Measurements from ENCODE around the gene SAMD4A. TPM values are rescaled to one million over a fixed set of nuclear protein-coding genes. Genes with fewer than 3 reads are reported as not detected.

SAMD4A gene
- total and polyA plus RNA-seq, 2 of the 4 experiments (the other 2 are of a cell fraction), result 22.9 to 38.2 TPM

- Histone ChIP-seq H3K4me2 (ENCODE audit: low read depth, low read length) (no peak overlapping the region), H3K18ac (ENCODE audit: low read depth, low read length) (no peak overlapping the region), H3K9me1 (ENCODE audit: insufficient read depth, low read length) (peaks cover 41% of the 10 kb centered on the region; the same call in 1 of the 2 replicates), H3K79me1 (ENCODE audit: low read depth in 1 of 2, low read length in 2 of 2) (peaks cover 78 to 95% of the 10 kb centered on the region in 2 experiments), H2AFZ (replicated peaks; ENCODE audit: low read length, poor library complexity) (no peak overlapping the region), H2BK20ac (ENCODE audit: low read depth, low read length) (no peak overlapping the region), H3K4ac (ENCODE audit: low read depth, low read length) (no peak overlapping the region), H2BK5ac (ENCODE audit: low read depth, low read length, poor library complexity, severe bottlenecking) (no peak overlapping the region), H2AK5ac (ENCODE audit: low read depth, low read length) (no peak overlapping the region), H4K91ac (ENCODE audit: insufficient read depth, low read depth, low read length) (no peak overlapping the region), H3K23ac (ENCODE audit: low read depth, low read length) (no peak overlapping the region), H3K4me1 (ENCODE audit: control insufficient read depth, insufficient read depth, low read length) (peaks cover 14% of the 10 kb centered on the region), H3K27ac (ENCODE audit: insufficient read depth, low read length) (no peak overlapping the region), H2BK15ac (ENCODE audit: low read depth, low read length) (no peak overlapping the region), H3K9ac (ENCODE audit: low read depth, low read length) (no peak overlapping the region), H3K36me3 (ENCODE audit: control insufficient read depth, insufficient read depth, low read length) (peaks cover 18% of the 10 kb centered on the region), H2AK9ac (replicated peaks; ENCODE audit: low read depth, low read length, poor library complexity) (no peak overlapping the region), H3K27me3 (ENCODE audit: control insufficient read depth, insufficient read depth, low read length) (no peaks in the 10 kb centered on the region), H4K5ac (ENCODE audit: low read depth, low read length) (no peak overlapping the region), H3K14ac (replicated peaks; ENCODE audit: low read depth, low read length) (no peak overlapping the region), H4K20me1 (ENCODE audit: insufficient read depth, low read length) (peaks cover 64% of the 10 kb centered on the region), H4K8ac (ENCODE audit: low read depth in 2 of 2, low read length in 2 of 2) (no peak overlapping the region), H3K9me3 (ENCODE audit: control insufficient read depth, insufficient read depth, low read length) (no peaks in the 10 kb centered on the region), H3K4me3 (ENCODE audit: insufficient read depth, low read depth, low read length) (no peak overlapping the region), H3K56ac (ENCODE audit: extremely low read depth, insufficient read depth, low read length) (no peak overlapping the region), H2BK120ac (ENCODE audit: low read depth, low read length) (no peak overlapping the region)
- ChIA-PET POLR2A (ENCODE audit: unreplicated experiment) (no interaction called here), CTCF (no interaction called here)
- intact Hi-C loops (cut with micrococcal nuclease), result no loop called here
- BruUV-seq (replicated peaks), result no TSS peak
- TF ChIP-seq RCOR1 (IDR thresholded peaks at IDR 0.05; ENCODE audit: insufficient replicate concordance, low read length) (no peak), POLR2A (IDR thresholded peaks at IDR 0.05; ENCODE audit: low read depth, low read length) (no peak), MXI1 (IDR thresholded peaks at IDR 0.05; ENCODE audit: borderline replicate concordance, low read depth, low read length) (no peak), MAFK (IDR thresholded peaks at IDR 0.05; ENCODE audit: low read depth, low read length) (no peak), CHD1 (IDR thresholded peaks at IDR 0.05; ENCODE audit: low read depth, low read length) (no peak), RAD21 (IDR thresholded peaks at IDR 0.05; ENCODE audit: low read length) (no peak)
- ATAC-seq (ENCODE audit: low read depth), result no peak
- DNase-seq, result no peak
- in situ Hi-C loops (cut with MboI; ENCODE audit: low sequenced_read_pairs), result no loop called here
- dilution Hi-C loops (cut with HindIII; ENCODE audit: low sequenced_read_pairs, unreplicated experiment), result no loop called here
- WGBS, 2 experiments (ENCODE audit: extremely low coverage in 2 of 2, insufficient read length in 1 of 2), result no CpG with 5 or more reads among the region's 7 CpGs
Measured at GRCh38 chr14:54739514-54739913, 172.6 kb downstream of the SAMD4A start.
